ENCODE results near the gene AOAH.

DNA sequence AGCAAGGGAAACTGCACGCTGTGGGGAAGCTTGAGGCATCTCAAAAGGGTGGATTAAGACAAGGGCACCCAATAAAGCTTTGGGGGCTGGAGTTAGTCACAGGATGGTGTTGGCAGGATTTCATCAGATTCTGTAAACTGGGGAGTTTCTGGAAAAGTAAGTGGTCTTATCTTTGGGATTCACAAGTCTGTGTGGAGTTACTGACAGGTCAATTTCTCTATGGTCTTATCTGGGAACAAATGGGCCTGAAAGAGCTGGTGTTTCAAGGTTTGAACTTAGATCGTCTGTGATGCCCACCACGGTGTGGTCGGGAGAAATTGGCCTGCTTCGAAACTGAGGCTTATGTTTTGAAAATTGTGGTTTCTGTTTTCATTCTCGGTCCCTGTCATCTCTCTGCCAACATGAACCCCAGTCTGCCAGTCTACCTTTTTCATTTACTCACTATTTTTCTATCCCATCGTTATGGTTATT lies 23.8 kb upstream of the AOAH start:
- TF ChIP-seq EZH2 (IDR thresholded peaks at IDR 0.05; ENCODE audit: borderline replicate concordance, low read depth, low read length, severe bottlenecking) (no peak), POLR2A (IDR thresholded peaks at IDR 0.05; ENCODE audit: low read depth, low read length) (no peak)

Measured in endothelial cell of umbilical vein (primary cell).